Measurements from ENCODE around the gene INO80E. TPM values are rescaled to one million over a fixed set of nuclear protein-coding genes. Genes with fewer than 3 reads are reported as not detected.
A peak's percentile ranks its signal among the peaks of the same experiment; 100 is the strongest.
"Not testable (repeated sequence)": the region's sequence is repeated elsewhere in the genome, so short reads cannot be mapped to it uniquely, and the experiment has no call there.

INO80E gene
- 100 to 1,000 TPM; 103 to 113 (median 112) TPM for total RNA-seq

GRCh38 chr16:29995911-29996765, at the start of gene INO80E:
INO80E (plus strand) TSS chr16:29996241; CDS start chr16:29996311, 70 bp downstream.
- no peaks in the 10 kb centered on the region for H3K27me3 Mint-ChIP-seq (ENCODE audit: low read depth)
- peak; percentile 99 for DNase-seq
- no peaks in the 10 kb centered on the region for H3K9me3 Mint-ChIP-seq
- H3K4me3 Mint-ChIP-seq, result peak within 1 kb of the TSS; percentile 98
- peaks cover 36% of the 10 kb centered on the region for H3K4me1 Mint-ChIP-seq (ENCODE audit: low read depth)
- ATAC-seq, result peak; percentile 97
- peaks cover 21% of the 10 kb centered on the region for H3K36me3 Mint-ChIP-seq (ENCODE audit: insufficient read depth)

GRCh38 chr16:29947897-29948296, 48.1 kb upstream of the INO80E start:
- no peaks in the 10 kb centered on the region for H3K4me1 Mint-ChIP-seq (ENCODE audit: low read depth)
- no peak overlapping the region for H3K4me3 Mint-ChIP-seq
- peaks cover 11% of the 10 kb centered on the region for H3K9me3 Mint-ChIP-seq
- H3K27me3 Mint-ChIP-seq (ENCODE audit: low read depth), result peaks cover 2% of the 10 kb centered on the region
- H3K36me3 Mint-ChIP-seq (ENCODE audit: insufficient read depth), result peaks cover 1% of the 10 kb centered on the region
- ATAC-seq, result no peak
- DNase-seq, result no peak

GRCh38 chr16:29950806-29951461, 45.1 kb upstream of the INO80E start:
- no peak for ATAC-seq
- peaks cover 11% of the 10 kb centered on the region for H3K9me3 Mint-ChIP-seq
- H3K27me3 Mint-ChIP-seq (ENCODE audit: low read depth), result peaks cover 4% of the 10 kb centered on the region
- peaks cover 1% of the 10 kb centered on the region for H3K36me3 Mint-ChIP-seq (ENCODE audit: insufficient read depth)
- no peak for DNase-seq
- H3K4me3 Mint-ChIP-seq, result no peak overlapping the region
- H3K4me1 Mint-ChIP-seq (ENCODE audit: low read depth), result no peaks in the 10 kb centered on the region

- ATAC-seq (no peak), DNase-seq (no peak)
- peaks cover 11% of the 10 kb centered on the region for H3K9me3 Mint-ChIP-seq
- peaks cover 4% of the 10 kb centered on the region for H3K27me3 Mint-ChIP-seq (ENCODE audit: low read depth)
- no peaks in the 10 kb centered on the region for H3K4me1 Mint-ChIP-seq (ENCODE audit: low read depth)
- H3K36me3 Mint-ChIP-seq (ENCODE audit: insufficient read depth), result peaks cover 1% of the 10 kb centered on the region
- H3K4me3 Mint-ChIP-seq, result no peak overlapping the region
Measured at GRCh38 chr16:29951625-29952365, 44.2 kb upstream of the INO80E start.

GRCh38 chr16:29958756-29959155, 37.3 kb upstream of the INO80E start:
- H3K4me3 Mint-ChIP-seq, result no peak overlapping the region
- no peak for DNase-seq
- H3K4me1 Mint-ChIP-seq (ENCODE audit: low read depth), result peaks cover 16% of the 10 kb centered on the region
- no peak for ATAC-seq
- H3K27me3 Mint-ChIP-seq (ENCODE audit: low read depth), result peaks cover 2% of the 10 kb centered on the region
- no peaks in the 10 kb centered on the region for H3K36me3 Mint-ChIP-seq (ENCODE audit: insufficient read depth)
- no peaks in the 10 kb centered on the region for H3K9me3 Mint-ChIP-seq

- Mint-ChIP-seq H3K36me3 (ENCODE audit: insufficient read depth) (no peaks in the 10 kb centered on the region), H3K27me3 (ENCODE audit: low read depth) (no peaks in the 10 kb centered on the region), H3K9me3 (no peaks in the 10 kb centered on the region), H3K4me3 (no peak overlapping the region), H3K4me1 (ENCODE audit: low read depth) (peaks cover 16% of the 10 kb centered on the region)
- ATAC-seq (no peak), DNase-seq (no peak)
Measured at GRCh38 chr16:29959293-29959692, 36.7 kb upstream of the INO80E start.

- not testable (repeated sequence) for H3K4me3 Mint-ChIP-seq, H3K9me3 Mint-ChIP-seq, DNase-seq
Measured at GRCh38 chr16:29959821-29960220, 36.2 kb upstream of the INO80E start.

GRCh38 chr16:29961127-29961478, 34.9 kb upstream of the INO80E start:
- peak overlapping the region; percentile 83 for H3K4me3 Mint-ChIP-seq
- no peaks in the 10 kb centered on the region for H3K27me3 Mint-ChIP-seq (ENCODE audit: low read depth)
- H3K4me1 Mint-ChIP-seq (ENCODE audit: low read depth), result peaks cover 17% of the 10 kb centered on the region
- no peaks in the 10 kb centered on the region for H3K9me3 Mint-ChIP-seq
- DNase-seq, result no peak
- ATAC-seq, result no peak
- H3K36me3 Mint-ChIP-seq (ENCODE audit: insufficient read depth), result peaks cover 1% of the 10 kb centered on the region

More at GRCh38 chr16:29959821-29960220, 36.2 kb upstream of the INO80E start:
- not testable (repeated sequence) for H3K36me3 Mint-ChIP-seq (ENCODE audit: insufficient read depth); ATAC-seq; H3K27me3 Mint-ChIP-seq (ENCODE audit: low read depth)
- H3K4me1 Mint-ChIP-seq (ENCODE audit: low read depth), result peaks cover 16% of the 10 kb centered on the region

- peaks cover 17% of the 10 kb centered on the region for H3K4me1 Mint-ChIP-seq (ENCODE audit: low read depth)
- no peaks in the 10 kb centered on the region for H3K9me3 Mint-ChIP-seq
- H3K36me3 Mint-ChIP-seq (ENCODE audit: insufficient read depth), result peaks cover 1% of the 10 kb centered on the region
- peak within 1 kb of the TSS; percentile 85 for H3K4me3 Mint-ChIP-seq
- H3K27me3 Mint-ChIP-seq (ENCODE audit: low read depth), result no peaks in the 10 kb centered on the region
- DNase-seq (peak; percentile 92), ATAC-seq (peak; percentile 88 to 94)
Measured at GRCh38 chr16:29961479-29962343, 34.3 kb upstream of the INO80E start, which contains the start of gene TMEM219. TMEM219 (plus strand) TSS chr16:29962079; CDS start chr16:29963144, 1,065 bp downstream.

GRCh38 chr16:29962344-29962994, 33.6 kb upstream of the INO80E start:
- no peaks in the 10 kb centered on the region for H3K27me3 Mint-ChIP-seq (ENCODE audit: low read depth)

GRCh38 chr16:29963021-29963743, 32.9 kb upstream of the INO80E start:
- ATAC-seq, result no peak
- Mint-ChIP-seq H3K36me3 (ENCODE audit: insufficient read depth) (peaks cover 1% of the 10 kb centered on the region), H3K27me3 (ENCODE audit: low read depth) (no peaks in the 10 kb centered on the region), H3K4me1 (ENCODE audit: low read depth) (peaks cover 17% of the 10 kb centered on the region), H3K9me3 (no peaks in the 10 kb centered on the region), H3K4me3 (peak overlapping the region; percentile 85)
- no peak for DNase-seq

More at GRCh38 chr16:29962344-29962994, 33.6 kb upstream of the INO80E start:
- ATAC-seq (no peak), DNase-seq (no peak)
- peaks cover 17% of the 10 kb centered on the region for H3K4me1 Mint-ChIP-seq (ENCODE audit: low read depth)
- H3K9me3 Mint-ChIP-seq, result no peaks in the 10 kb centered on the region
- peak overlapping the region; percentile 85 for H3K4me3 Mint-ChIP-seq
- peaks cover 1% of the 10 kb centered on the region for H3K36me3 Mint-ChIP-seq (ENCODE audit: insufficient read depth)

- Mint-ChIP-seq H3K4me3 (no peak overlapping the region), H3K36me3 (ENCODE audit: insufficient read depth) (peaks cover 10% of the 10 kb centered on the region), H3K9me3 (no peaks in the 10 kb centered on the region), H3K27me3 (ENCODE audit: low read depth) (no peaks in the 10 kb centered on the region), H3K4me1 (ENCODE audit: low read depth) (peaks cover 9% of the 10 kb centered on the region)
- DNase-seq (no peak), ATAC-seq (no peak)
Measured at GRCh38 chr16:29968205-29968604, 27.8 kb upstream of the INO80E start.

- Mint-ChIP-seq H3K4me1 (ENCODE audit: low read depth) (peaks cover 25% of the 10 kb centered on the region), H3K27me3 (ENCODE audit: low read depth) (no peaks in the 10 kb centered on the region), H3K4me3 (no peak overlapping the region), H3K36me3 (ENCODE audit: insufficient read depth) (peaks cover 9% of the 10 kb centered on the region), H3K9me3 (no peaks in the 10 kb centered on the region)
- no peak for DNase-seq
- ATAC-seq, result no peak
Measured at GRCh38 chr16:29971304-29971703, 24.7 kb upstream of the INO80E start.

All from activated T-cell treated with anti-CD3 and anti-CD28 coated beads, Interleukin-2, amount 50 U/mL, for 4 hours (primary cell).